ENCODE results near the gene MCF2L.

MCF2L gene

DNA sequence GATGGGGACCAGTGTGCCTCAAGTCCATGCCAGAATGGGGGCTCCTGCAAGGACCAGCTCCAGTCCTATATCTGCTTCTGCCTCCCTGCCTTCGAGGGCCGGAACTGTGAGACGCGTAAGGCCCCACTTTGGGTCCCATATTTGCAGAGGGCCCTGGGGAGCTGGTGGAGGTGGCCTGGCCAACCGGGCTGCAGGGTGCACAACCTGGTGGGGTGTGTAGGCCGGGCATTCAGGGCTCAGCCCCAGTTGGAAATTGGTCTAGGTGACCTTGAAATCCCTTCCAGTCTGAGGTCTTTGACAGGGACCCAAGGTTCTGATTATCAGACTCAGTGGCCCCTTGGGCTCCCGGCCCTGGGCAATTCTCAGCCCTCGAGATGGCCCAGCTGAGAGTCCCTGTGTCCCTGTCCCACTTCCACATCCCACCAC lies 144.8 kb downstream of the MCF2L start:
- DNase-seq (ENCODE audit: low read depth, low spot score): no peak

DNA sequence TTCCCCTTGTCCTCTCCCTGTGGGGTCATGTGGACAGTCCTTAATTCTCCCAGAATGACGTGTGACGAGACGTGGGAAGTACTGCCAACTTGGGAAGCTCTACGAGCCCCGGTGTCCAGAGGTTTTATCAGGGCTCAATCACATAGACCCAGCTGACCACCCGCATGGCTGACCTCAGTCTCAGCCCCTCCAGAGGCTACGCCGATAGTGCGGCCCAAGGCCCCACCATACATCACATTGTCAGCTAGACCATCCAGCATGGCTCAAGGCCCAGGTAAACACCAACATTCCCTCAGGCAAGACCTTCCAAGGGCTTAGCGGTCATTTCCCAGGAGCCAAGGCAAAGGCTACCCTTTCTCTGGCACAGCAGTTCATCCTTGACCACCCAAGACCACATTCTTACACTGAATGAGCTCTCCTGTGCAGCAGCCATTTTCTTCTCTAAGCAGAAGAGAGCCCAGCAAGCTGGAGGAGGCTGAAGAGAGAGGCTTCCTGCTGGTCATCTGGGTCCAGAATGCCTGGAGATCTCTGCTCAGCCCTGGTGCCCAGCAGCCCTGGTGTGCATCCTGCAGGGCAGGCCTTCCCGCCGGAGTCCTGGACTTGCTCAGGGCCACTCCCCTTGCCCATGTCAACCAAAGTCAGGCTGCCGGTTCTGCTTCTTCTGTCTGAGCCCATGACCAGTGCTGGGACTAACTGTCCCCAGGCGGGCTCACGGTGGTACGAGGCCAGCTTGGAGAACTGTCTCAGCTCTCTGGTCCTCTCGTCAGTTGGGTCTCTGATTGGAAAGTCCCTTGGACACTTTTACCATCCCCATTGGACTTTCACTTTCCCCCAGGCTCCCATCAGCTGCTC lies 145.7 kb downstream of the MCF2L start:
- no peak for DNase-seq (ENCODE audit: low read depth, low spot score)

DNA sequence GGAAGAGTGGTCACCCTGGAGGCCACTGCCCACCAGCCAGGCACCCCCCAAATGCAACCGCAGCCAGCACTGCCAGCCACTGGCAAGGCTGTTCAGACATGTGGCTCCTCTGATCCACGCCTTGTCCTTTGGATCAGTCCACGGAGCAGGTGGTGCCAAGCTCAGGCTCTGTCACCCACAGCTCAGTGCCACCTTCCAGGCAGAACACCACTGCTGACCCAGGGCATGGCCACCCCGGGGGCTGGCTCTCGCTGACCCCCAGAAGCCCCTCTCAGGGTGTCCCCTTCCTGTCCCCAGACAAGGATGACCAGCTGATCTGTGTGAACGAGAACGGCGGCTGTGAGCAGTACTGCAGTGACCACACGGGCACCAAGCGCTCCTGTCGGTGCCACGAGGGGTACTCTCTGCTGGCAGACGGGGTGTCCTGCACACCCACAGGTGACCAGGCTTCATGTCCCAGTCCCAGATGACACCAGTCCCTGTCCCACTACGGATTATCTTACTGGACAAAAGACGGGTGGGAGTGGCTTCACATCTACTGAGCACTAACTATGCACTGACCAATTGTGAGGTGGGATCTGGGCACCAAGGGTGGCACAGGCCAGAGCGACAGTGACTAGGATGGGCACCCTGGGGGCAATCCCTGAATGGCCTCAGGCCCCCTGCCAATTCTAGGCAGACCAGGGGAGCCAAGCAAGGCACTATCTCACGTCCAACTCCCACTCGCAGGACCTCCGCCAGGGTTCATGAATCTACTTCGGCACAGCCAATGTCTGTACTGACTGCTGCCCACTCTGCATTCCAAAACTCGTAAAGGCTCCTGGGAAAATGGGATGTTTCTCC lies 146.6 kb downstream of the MCF2L start:
- no peak for DNase-seq (ENCODE audit: low read depth, low spot score)

DNA sequence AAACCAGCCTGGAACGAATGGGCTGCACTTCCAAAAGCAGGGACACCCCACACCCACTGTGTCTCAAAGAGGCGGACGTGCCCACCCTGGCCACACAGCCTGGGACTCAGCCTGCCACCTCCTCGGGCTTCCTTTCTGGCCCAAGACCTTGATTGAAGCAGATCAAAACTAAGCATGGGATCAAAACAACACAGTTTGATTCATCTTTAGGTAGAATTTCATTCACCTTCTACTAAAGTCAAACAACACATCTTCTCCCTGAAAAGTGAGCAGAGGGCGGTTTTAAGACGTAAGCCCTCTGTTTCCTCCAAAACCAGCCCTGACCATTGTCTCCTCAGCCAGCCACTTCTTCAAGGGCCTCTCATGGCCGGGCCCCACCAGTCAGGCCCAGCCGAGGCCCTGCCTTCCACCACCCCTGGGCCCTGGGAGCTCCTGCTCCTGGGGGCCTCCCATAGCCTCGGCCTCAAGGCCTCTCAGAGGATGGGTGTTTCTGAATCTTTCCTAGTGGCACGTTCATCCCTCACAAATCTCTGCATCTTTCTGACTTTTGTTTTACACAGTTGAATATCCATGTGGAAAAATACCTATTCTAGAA lies 147.3 kb downstream of the MCF2L start:
- no peak for DNase-seq (ENCODE audit: low read depth, low spot score)

DNA sequence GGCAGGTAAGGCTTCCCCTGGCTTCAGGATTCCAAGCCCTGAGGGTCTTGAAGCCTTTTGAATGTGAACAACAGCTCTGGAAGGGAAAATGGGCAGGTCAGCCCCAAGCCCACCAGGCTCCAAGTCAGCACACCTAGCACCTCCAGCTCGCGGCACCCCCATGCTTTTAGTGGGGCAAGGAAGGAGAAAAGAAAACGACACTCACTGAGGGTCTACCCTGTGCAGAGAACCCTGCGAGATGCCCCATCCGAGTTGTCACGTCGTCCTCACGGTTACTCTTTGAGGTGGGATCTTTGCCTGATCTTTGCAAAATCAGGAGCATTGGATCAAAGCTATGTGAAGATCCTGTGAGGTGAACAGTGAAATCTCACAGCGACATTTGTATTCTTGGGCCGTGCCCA lies 147.9 kb downstream of the MCF2L start:
- no peak for DNase-seq (ENCODE audit: low read depth, low spot score)

DNA sequence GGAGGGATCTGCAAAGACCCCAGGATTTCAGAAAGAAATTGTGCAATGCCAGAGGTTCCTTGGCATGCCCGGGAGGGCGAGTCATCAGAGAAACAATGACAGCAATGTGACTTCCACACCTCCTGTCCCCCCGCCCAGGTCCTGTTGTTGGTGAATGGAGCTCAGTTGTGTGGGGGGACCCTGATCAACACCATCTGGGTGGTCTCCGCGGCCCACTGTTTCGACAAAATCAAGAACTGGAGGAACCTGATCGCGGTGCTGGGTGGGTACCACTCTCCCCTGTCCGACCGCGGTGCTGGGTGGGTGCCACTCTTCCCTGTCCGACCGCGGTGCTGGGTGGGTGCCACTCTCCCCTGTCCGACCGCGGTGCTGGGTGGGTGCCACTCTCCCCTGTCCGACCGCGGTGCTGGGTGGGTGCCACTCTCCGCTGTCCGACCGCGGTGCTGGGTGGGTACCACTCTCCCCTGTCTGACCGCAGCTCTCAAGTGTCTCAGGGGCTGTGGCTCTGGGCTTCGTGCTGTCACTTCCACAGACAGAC lies 148.4 kb downstream of the MCF2L start:
- peak; percentile 33 for DNase-seq (ENCODE audit: low read depth, low spot score)

DNA sequence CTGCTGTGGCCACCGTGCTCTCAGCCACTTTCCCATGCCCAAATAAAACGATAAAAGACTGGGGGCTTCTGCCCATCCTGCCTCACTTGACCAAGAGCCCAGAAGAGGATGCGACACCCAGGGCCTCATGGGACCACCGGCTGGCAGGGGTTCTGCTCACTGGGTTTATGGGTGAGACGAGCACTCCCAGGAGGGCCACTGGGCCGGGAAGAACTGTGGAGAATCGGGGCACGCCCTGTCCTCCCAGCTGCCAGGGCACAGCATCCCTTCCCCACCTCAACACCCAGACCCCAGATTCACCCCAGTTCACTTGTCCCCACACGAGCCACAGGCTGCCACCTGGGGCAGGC lies 148.9 kb downstream of the MCF2L start:
- DNase-seq (ENCODE audit: low read depth, low spot score): no peak

DNA sequence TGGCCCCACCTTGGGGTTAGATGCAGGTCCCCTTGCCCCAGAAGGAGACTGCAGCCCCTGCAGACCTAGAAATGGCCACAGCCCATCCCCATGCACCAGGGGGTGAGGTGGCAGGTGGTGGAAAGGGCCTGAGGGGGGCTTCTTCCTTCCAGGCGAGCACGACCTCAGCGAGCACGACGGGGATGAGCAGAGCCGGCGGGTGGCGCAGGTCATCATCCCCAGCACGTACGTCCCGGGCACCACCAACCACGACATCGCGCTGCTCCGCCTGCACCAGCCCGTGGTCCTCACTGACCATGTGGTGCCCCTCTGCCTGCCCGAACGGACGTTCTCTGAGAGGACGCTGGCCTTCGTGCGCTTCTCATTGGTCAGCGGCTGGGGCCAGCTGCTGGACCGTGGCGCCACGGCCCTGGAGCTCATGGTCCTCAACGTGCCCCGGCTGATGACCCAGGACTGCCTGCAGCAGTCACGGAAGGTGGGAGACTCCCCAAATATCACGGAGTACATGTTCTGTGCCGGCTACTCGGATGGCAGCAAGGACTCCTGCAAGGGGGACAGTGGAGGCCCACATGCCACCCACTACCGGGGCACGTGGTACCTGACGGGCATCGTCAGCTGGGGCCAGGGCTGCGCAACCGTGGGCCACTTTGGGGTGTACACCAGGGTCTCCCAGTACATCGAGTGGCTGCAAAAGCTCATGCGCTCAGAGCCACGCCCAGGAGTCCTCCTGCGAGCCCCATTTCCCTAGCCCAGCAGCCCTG lies 149.4 kb downstream of the MCF2L start:
- DNase-seq (ENCODE audit: low read depth, low spot score): no peak

DNA sequence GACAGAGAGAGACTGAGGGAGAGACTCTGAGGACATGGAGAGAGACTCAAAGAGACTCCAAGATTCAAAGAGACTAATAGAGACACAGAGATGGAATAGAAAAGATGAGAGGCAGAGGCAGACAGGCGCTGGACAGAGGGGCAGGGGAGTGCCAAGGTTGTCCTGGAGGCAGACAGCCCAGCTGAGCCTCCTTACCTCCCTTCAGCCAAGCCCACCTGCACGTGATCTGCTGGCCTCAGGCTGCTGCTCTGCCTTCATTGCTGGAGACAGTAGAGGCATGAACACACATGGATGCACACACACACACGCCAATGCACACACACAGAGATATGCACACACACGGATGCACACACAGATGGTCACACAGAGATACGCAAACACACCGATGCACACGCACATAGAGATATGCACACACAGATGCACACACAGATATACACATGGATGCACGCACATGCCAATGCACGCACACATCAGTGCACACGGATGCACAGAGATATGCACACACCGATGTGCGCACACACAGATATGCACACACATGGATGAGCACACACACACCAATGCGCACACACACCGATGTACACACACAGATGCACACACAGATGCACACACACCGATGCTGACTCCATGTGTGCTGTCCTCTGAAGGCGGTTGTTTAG lies 150.3 kb downstream of the MCF2L start:
- DNase-seq (ENCODE audit: low read depth, low spot score): no peak

DNA sequence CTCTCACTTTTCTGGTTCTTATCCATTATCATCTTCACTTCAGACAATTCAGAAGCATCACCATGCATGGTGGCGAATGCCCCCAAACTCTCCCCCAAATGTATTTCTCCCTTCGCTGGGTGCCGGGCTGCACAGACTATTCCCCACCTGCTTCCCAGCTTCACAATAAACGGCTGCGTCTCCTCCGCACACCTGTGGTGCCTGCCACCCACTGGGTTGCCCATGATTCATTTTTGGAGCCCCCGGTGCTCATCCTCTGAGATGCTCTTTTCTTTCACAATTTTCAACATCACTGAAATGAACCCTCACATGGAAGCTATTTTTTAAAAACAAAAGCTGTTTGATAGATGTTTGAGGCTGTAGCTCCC lies 150.8 kb downstream of the MCF2L start:
- DNase-seq (ENCODE audit: low read depth, low spot score): no peak

DNA sequence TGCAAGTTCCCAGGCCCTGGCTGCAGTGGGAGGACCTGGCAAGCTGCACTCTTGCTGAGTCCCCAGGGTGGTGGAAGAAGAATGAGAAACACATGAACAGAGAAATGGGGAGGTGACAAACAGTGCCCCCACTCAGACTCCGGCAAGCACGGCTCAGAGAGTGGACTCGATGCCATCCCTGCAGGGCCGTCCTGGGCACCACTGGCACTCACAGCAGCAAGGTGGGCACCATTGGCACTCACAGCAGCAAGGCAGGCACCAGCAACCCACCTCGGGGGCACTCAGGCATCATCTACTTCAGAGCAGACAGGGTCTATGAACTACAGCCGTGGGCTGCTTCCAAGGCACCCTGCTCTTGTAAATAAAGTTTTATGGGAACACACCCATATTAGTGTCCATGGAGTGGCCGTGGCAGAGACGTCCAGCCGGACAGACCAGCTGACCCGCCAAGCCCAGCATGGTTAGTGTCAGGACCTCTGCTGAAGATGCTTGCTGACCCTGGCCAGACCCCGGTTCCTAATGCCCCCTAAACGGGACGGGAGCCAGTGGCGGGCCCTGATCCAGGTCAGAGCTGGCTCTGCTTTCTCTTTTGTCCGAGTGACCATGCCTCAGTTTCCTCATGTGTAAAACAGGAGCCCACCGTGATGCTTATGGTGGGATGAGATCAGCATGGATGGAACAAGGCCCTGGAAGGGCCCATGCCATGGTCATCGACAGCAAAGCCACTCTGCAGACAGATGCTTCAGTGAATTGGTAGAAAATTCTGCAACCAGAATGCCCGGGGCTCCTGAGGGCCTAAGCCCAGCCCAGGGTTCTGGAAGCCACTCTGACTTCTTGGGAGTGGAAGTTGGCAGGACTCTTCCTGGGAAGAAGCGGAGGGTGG lies 151.5 kb downstream of the MCF2L start:
- no peak for DNase-seq (ENCODE audit: low read depth, low spot score)

DNA sequence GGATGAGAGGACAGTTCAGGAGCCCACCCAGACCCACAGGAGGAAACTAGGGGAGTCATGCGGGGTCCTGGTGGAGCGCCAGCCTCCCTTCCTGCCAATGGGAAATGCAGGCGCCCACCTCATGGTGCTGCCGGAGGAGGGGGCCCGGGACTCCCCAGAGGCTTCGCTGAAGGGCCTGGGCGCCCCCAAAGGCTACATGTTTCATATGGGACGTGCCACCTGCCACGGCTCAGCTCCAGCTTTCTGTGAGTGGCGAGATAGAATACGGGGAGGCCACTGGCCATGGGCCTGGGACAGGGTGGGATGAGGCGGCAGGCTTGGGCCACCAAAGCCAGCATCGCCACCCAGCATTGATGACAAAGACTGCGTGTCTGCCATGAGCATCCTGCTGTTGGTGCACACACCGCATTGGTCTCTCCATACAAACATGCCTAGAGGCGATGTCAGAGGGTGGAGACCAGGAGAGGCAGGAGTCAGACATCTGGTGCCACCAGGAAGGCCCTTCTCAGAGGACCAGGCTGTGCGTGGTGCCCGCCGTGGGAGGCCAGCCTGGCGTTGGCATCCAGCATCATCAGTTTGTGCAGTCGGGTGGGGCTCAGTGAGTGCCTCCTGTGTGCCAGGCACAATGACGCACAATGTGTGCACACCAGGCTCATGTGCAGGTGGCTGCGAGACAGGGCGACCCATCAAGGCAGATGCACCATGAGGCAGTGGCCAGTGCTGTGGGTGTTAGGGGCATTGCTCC lies 152.3 kb downstream of the MCF2L start:
- no peak for DNase-seq (ENCODE audit: low read depth, low spot score)

DNA sequence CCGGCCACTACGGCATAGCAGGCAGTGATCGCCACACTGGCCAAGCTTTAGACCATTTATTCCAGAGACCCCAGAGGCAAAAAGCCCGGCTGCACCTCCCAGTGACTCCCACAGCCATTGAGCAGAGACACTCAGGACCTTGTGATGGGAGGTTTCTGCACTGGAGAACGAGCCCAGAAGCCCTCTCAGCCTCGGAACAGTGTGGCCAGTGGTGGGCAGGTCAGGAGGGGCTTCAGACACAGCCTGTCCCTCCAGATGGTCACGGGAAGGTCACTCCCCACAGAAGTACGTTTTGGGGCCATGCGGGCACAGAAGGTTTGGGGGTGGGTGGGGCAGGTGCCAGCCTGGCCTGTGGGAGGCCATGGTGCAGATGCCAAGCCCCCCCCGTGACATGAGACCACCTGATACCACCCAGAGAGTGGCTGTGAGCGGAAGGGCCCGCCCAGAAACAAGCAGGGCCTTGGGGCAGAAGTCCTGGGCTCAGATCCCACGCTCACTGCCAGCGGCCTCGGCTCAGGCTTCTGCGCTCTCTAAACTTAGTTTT lies 153.0 kb downstream of the MCF2L start:
- no peak for DNase-seq (ENCODE audit: low read depth, low spot score)

DNA sequence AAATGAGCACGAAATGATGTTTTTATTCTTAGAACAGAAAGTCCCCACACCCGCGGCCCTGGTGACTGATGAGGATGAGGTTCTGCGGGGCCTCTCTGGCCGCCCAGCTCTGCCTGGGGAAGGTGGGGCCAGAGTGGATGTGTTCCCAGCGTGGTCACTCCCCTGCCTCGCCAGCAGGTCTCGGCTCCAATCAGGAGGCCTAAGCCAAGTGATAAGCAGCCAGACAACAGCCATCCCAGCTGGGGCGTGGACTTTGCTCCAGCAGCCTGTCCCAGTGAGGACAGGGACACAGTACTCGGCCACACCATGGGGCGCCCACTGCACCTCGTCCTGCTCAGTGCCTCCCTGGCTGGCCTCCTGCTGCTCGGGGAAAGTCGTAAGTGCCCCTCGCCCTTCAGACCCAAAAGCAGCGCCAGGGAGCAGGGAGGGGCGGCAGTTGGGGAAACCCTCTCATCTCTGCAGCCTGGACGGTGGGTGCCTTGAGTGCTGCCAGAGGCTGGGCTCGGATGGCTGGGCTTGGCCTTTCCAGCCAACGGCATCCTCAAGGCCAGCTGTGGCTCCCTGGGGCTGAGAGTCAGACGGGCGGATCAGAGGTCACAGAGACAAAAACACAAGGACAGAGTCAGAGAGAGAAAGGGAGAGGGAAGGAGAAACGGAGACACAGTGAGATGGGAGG lies 153.7 kb downstream of the MCF2L start, which contains the start of gene F10:
Gene F10, plus strand, starts transcription at position 250 of the 676 bp plus-strand sequence. Its CDS starts 57 bp downstream, at position 307.
- peak; percentile 26 for DNase-seq (ENCODE audit: low read depth, low spot score)

DNA sequence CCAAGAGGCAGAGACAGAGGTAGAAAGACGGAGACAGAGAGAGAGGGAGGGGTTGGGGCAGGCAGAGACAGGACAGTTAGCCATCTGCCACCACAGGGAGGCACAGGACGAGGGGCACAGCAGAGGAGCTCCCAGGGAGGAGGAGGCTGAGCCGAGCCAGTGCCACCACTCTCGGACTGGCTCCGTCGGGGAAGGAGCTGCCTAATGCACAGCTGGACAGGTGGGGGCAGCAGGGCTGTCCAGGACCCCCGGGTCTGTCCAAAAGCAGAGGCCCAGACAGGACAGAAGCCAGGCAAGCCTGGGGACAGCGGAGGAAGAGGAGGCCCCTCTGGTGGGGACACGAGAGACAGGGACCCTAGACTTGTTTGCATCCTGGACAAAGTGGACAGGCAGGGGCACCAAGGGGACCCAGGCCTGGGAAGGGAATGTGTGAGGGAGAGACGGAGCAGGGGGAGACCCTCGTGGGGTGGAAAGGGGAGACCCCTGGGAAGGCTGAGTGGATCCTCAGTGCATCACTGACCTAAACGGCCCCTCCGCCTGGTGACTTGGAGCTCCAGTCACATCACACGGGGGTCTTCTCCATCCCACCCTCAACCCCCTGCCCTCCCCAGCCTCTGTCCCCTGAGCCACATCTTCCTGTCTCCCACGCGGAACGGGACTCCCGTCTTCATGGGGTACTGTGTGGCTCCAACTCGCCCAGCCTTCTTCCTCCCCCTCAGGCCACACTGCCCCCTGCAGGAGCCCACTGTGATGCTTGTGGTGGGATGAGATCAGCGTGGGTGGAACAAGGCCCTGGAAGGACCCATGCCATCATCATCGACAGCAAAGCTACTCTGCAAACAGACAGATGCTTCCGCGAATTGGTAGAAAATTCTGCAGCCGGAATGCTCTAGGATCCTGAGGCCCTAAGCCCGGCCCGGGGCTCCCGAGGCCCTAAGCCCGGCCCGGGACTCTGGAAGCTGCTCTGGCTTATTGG lies 154.5 kb downstream of the MCF2L start:
- no peak for DNase-seq (ENCODE audit: low read depth, low spot score)

DNA sequence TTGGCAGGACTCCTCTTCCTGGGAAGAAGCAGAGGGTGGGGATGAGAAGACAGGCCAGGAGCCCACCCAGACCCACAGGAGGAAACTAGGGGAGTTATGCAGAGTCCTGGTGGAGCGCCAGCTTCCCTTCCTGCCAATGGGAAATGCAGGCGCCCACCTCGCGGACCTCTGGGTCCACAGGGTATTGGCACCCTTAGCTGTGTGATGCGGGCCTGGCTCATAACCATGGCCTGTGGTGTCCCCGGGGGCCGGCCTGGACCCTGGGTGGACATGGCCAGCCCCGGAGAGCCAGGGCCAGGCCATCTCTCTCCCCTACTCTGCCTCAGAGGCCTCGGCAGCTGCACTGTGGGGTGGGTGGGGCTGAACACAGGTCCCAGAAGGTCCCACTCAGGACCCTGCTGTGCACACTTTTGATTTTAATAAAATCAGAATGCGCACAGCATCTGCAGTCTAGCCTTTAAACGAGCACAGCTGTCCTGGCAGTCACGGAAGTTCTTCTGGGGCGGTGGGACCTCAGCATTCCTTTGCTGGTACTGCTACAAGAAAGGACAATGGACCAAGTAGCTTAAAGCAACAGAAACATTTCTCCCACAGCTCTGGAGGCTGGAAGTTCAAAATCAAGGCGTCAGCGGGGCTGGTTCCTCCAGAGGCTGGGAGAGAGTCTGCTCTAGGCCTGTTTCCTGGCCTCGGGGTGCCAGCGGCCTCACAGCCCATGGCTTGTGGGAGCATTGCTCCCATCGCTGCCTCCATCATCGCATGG lies 155.4 kb downstream of the MCF2L start:
- no peak for DNase-seq (ENCODE audit: low read depth, low spot score)

All from astrocyte of the hippocampus (primary cell).